ENCODE measurements around the gene RNF114. TPM values are rescaled to one million over a fixed set of nuclear protein-coding genes. Genes with fewer than 3 reads are reported as not detected.

RNF114 gene
- polyA plus RNA-seq, 3 donors: 128 to 164 (median 146) TPM

DNA sequence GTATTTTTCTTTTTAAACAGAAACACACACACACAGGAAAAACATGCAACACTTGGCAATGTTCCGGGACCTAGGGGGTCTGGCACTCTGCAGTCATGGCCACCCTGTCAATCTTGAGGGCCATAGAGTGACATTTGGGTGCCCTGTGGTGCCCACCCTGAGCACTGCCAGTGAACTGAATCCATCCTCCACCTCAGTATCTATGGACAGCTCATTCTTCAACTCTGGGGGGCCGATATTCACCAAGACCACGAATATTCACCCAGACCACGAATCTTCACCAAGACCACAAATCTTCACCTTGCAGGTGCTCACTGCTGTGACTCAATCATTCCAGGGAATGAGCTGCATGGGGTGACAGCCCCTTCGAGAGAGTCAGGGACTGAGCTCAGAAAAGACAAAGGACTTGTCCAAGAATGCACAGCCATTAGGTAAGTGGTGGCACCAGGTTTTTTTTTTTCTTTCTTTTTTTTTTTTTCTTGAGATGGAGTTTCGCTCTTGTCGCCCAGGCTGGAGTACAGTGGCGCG lies 65.7 kb downstream of the RNF114 start:
- peaks cover 71% of the 10 kb centered on the region for H3K4me1 Mint-ChIP-seq
- Histone ChIP-seq H3K4me2 (replicated peaks; ENCODE audit: extremely low read depth, low read length, poor library complexity, severe bottlenecking) (no peak overlapping the region), H3K4me1 (ENCODE audit: control insufficient read depth in 1 of 2, insufficient read depth in 2 of 2, low read length in 2 of 2) (peaks cover 79 to 81% of the 10 kb centered on the region in 2 donors), H3K36me3 (replicated peaks in 1 of 2; ENCODE audit: control insufficient read depth in 1 of 2, insufficient read depth in 2 of 2, low read length in 2 of 2) (no peaks in the 10 kb centered on the region), H2AFZ (ENCODE audit: insufficient read depth, low read depth, low read length, poor library complexity, severe bottlenecking) (no peak overlapping the region), H3K9ac (ENCODE audit: insufficient read depth, low read length, poor library complexity, severe bottlenecking) (no peak overlapping the region), H3K27me3 (ENCODE audit: control insufficient read depth in 2 of 2, insufficient read depth in 2 of 2, low read length in 2 of 2) (no peaks in the 10 kb centered on the region), H3K27ac (ENCODE audit: low read depth in 1 of 2, low read length in 2 of 2) (peak overlapping the region in 1 of 2 donors; percentile 90), H4K20me1 (ENCODE audit: insufficient read depth, low read length) (no peaks in the 10 kb centered on the region), H3K9me3 (replicated peaks in 1 of 2; ENCODE audit: control insufficient read depth in 1 of 2, insufficient read depth in 1 of 2, low read length in 2 of 2) (no peaks in the 10 kb centered on the region), H3K4me3 (replicated peaks in 1 of 3; ENCODE audit: low read depth in 2 of 3, low read length in 3 of 3) (no peak overlapping the region), H3K79me2 (ENCODE audit: insufficient read depth, low read length) (no peaks in the 10 kb centered on the region)
- DNase-seq: no peak
- H3K27me3 Mint-ChIP-seq (ENCODE audit: low read depth in 3 of 3): peaks cover 0 to 4% (median 0%) of the 10 kb centered on the region in 3 donors
- peak overlapping the region; percentile 29 to 96 (median 80) for H3K27ac Mint-ChIP-seq
- H3K36me3 Mint-ChIP-seq: no peaks in the 10 kb centered on the region
- no peaks in the 10 kb centered on the region for H3K9me3 Mint-ChIP-seq
- TF ChIP-seq, protein P1, sequence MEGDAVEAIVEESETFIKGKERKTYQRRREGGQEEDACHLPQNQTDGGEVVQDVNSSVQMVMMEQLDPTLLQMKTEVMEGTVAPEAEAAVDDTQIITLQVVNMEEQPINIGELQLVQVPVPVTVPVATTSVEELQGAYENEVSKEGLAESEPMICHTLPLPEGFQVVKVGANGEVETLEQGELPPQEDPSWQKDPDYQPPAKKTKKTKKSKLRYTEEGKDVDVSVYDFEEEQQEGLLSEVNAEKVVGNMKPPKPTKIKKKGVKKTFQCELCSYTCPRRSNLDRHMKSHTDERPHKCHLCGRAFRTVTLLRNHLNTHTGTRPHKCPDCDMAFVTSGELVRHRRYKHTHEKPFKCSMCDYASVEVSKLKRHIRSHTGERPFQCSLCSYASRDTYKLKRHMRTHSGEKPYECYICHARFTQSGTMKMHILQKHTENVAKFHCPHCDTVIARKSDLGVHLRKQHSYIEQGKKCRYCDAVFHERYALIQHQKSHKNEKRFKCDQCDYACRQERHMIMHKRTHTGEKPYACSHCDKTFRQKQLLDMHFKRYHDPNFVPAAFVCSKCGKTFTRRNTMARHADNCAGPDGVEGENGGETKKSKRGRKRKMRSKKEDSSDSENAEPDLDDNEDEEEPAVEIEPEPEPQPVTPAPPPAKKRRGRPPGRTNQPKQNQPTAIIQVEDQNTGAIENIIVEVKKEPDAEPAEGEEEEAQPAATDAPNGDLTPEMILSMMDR (IDR thresholded peaks at IDR 0.05): no peak
- intact Hi-C loops (cut with micrococcal nuclease): loop anchor here in 1 of 2 donors (5.0 kb wide), 1 partner anchor 45 kb away; no protein-coding TSS in a partner anchor
- no peak overlapping the region for H3K4me3 Mint-ChIP-seq
- no CpG with 5 or more reads among the region's 9 CpGs for WGBS (ENCODE audit: insufficient coverage)

DNA sequence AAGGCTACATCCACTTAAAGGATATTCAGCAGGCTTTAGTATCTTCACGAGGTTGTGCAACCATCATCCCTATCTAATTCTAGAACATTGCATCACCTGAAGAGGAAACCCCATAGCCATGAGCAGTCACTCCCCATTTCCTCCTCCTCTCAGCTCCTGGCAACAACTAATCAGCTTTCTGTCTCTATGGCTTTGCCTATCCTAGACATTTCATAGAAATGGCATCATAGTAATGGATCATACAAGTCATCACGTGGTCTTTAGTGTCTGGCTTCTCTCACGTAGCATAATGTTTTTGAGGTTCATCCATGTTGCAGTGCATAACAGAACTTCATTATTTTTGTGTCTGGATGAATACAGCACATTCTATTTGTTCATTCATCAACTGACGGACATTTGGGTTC lies 67.1 kb downstream of the RNF114 start:
- Histone ChIP-seq H3K79me2 (ENCODE audit: insufficient read depth, low read length) (no peaks in the 10 kb centered on the region), H3K36me3 (replicated peaks in 1 of 2; ENCODE audit: control insufficient read depth in 1 of 2, insufficient read depth in 2 of 2, low read length in 2 of 2) (no peaks in the 10 kb centered on the region), H2AFZ (ENCODE audit: insufficient read depth, low read depth, low read length, poor library complexity, severe bottlenecking) (no peak overlapping the region), H3K4me1 (ENCODE audit: control insufficient read depth in 1 of 2, insufficient read depth in 2 of 2, low read length in 2 of 2) (peaks cover 82 to 83% of the 10 kb centered on the region in 2 donors), H3K4me2 (replicated peaks; ENCODE audit: extremely low read depth, low read length, poor library complexity, severe bottlenecking) (peak overlapping the region; percentile 24), H3K27me3 (ENCODE audit: control insufficient read depth in 2 of 2, insufficient read depth in 2 of 2, low read length in 2 of 2) (no peaks in the 10 kb centered on the region), H3K27ac (ENCODE audit: low read depth in 1 of 2, low read length in 2 of 2) (peak overlapping the region; percentile 70 to 90), H4K20me1 (ENCODE audit: insufficient read depth, low read length) (no peaks in the 10 kb centered on the region), H3K4me3 (replicated peaks in 1 of 3; ENCODE audit: low read depth in 2 of 3, low read length in 3 of 3) (no peak overlapping the region), H3K9ac (ENCODE audit: insufficient read depth, low read length, poor library complexity, severe bottlenecking) (peak overlapping the region; percentile 35), H3K9me3 (replicated peaks in 1 of 2; ENCODE audit: control insufficient read depth in 1 of 2, insufficient read depth in 1 of 2, low read length in 2 of 2) (no peaks in the 10 kb centered on the region)
- H3K27ac Mint-ChIP-seq: peak overlapping the region; percentile 91 to 99 (median 96)
- peaks cover 74% of the 10 kb centered on the region for H3K4me1 Mint-ChIP-seq
- no peaks in the 10 kb centered on the region for H3K9me3 Mint-ChIP-seq
- DNase-seq: peak; percentile 93 to 99 (median 98)
- H3K36me3 Mint-ChIP-seq: peaks cover 0 to 1% of the 10 kb centered on the region in 2 donors
- peaks cover 0 to 4% (median 0%) of the 10 kb centered on the region in 3 donors for H3K27me3 Mint-ChIP-seq (ENCODE audit: low read depth in 3 of 3)
- H3K4me3 Mint-ChIP-seq: peak overlapping the region in 1 of 2 donors; percentile 9
- intact Hi-C loops (cut with micrococcal nuclease): loop anchor here in 1 of 2 donors (5.0 kb wide), 1 partner anchor 44 kb away; no protein-coding TSS in a partner anchor
- 0% methylated on average over 1 of the region's 4 CpGs for WGBS (ENCODE audit: insufficient coverage)
- TF ChIP-seq, protein P1 (IDR thresholded peaks at IDR 0.05): no peak

Small RNAs within 50 kb of the gene (small RNA-seq; reads per million reads assigned to genes)
- not detected for gene RF00017 (ENCODE audit: insufficient read length, low read depth)
- not detected for gene RF00019 (ENCODE audit: insufficient read length, low read depth)
- not detected for gene RNU6-147P (ENCODE audit: insufficient read length, low read depth)

Other genes with a start within 250 kb of the RNF114 start
- 10 to 100 TPM in 1 of 3 donors, 1 to 10 TPM in 2; 2.4 to 18.3 (median 2.7) TPM for gene B4GALT5, start 222.5 kb upstream of the RNF114 start, polyA plus RNA-seq
- 10 to 100 TPM in 1 of 3 donors, 1 to 10 TPM in 2; 3.0 to 14.6 (median 3.3) TPM for gene SLC9A8, start 123.6 kb upstream of the RNF114 start, polyA plus RNA-seq
- 10 to 100 TPM in 1 of 3 donors, 1 to 10 TPM in 2; 1.9 to 13.3 (median 3.9) TPM for gene SPATA2, start 20.9 kb upstream of the RNF114 start, polyA plus RNA-seq
- gene SNAI1, start 46.6 kb downstream of the RNF114 start, polyA plus RNA-seq: 100 to 1,000 TPM in 1 of 3 donors, 1 to 10 TPM in 2; 2.4 to 181 (median 2.6) TPM
- gene UBE2V1, start 176.8 kb downstream of the RNF114 start, polyA plus RNA-seq: 10 to 100 TPM; 62.2 to 95.5 (median 71.1) TPM
- 10 to 100 TPM; 19.6 to 48.1 (median 25.2) TPM for gene PEDS1, start 217.3 kb downstream of the RNF114 start, polyA plus RNA-seq

Data from CD14-positive monocyte (primary cell).